Tibial nerve (tissue), 4 donors: ENCODE data around the gene ZNF112. TPM values are rescaled to one million over a fixed set of nuclear protein-coding genes. Genes with fewer than 3 reads are reported as not detected.

Experiments
- DNase-seq, 2 donors: peaks; one replicate each; pipeline ENCODE4 v3.0.0-alpha.2; 2019; ENCODE audit warnings: low spot score in 2 of 2
- H3K27ac ChIP-seq, 4 donors: fragments of 200-600 bp; sonication (generic) in 3 of 4; one replicate each; pipeline ENCODE4 v1.5.1; 2017 to 2019; ENCODE audit warnings: mild to moderate bottlenecking in 1 of 4
- H3K27me3 ChIP-seq, 2 donors: fragments of 200-600 bp; sonication (generic) in 1 of 2; one replicate each; pipeline versions ENCODE4 v1.5.1 to v1.6.0; 2017 to 2019
- H3K36me3 ChIP-seq, 3 donors: fragments of 200-600 bp; sonication (generic); one replicate each; pipeline ENCODE4 v1.5.1; 2018 to 2019
- H3K4me1 ChIP-seq, 4 donors: fragments of 200-600 bp; sonication (generic) in 3 of 4; one replicate each; pipeline ENCODE4 v1.5.1; 2017 to 2019
- H3K4me3 ChIP-seq, 4 donors: fragments of 200-600 bp; sonication (generic) in 3 of 4; one replicate each; pipeline ENCODE4 v1.5.1; 2017 to 2019; ENCODE audit warnings: mild to moderate bottlenecking in 1 of 4, moderate library complexity in 1 of 4
- H3K9me3 ChIP-seq, 4 donors: fragments of 200-600 bp; sonication (generic) in 3 of 4; one replicate each; pipeline ENCODE4 v1.5.1; 2017 to 2019
- EP300 ChIP-seq, 2 donors: sonication (generic); formaldehyde crosslinking; IDR thresholded peaks; one replicate each; pipeline ENCODE4 v1.6.1; 2017; ENCODE audit warnings: antibody characterized with exemption in 2 of 2, mild to moderate bottlenecking in 1 of 2
- POLR2A ChIP-seq, 2 donors: fragments of 450-650 bp; IDR thresholded peaks; one replicate each; pipeline ENCODE4 v1.6.1; 2017; ENCODE audit warnings: antibody characterized with exemption in 2 of 2, mild to moderate bottlenecking in 2 of 2, moderate library complexity in 2 of 2
- WGBS, 2 donors: methylation state at CpG; one replicate each; pipeline ENCODE4 v1.1.5; 2018; 5-methylcytosine and 5-hydroxymethylcytosine counted together
- total RNA-seq, 4 donors: library from RNA; depleted of rRNA; stranded (reverse); fragments of >200 nt; gene quantifications; one replicate each; pipeline ENCODE4 v1.1.0, GENCODE V29; 2016
- TF ChIP-seq, protein P1 (sequence below), 5 experiments: fragments of 200-600 bp in 3 of 5; fragments of 450-650 bp in 2 of 5; sonication (generic) in 3 of 5; IDR thresholded peaks; one replicate each; pipeline ENCODE4 v1.5.1; 2016 to 2019; ENCODE audit warnings: antibody characterized with exemption in 5 of 5, mild to moderate bottlenecking in 3 of 5, moderate library complexity in 2 of 5

ZNF112 gene
- total RNA-seq, 4 donors from 2014 or later = 5.0 to 5.9 (median 5.3) TPM

- Histone ChIP-seq H3K27me3 (no peaks in the 10 kb centered on the region), H3K27ac (no peak overlapping the region), H3K9me3 (peaks cover 0 to 45% (median 5%) of the 10 kb centered on the region in 4 donors), H3K4me1 (peaks cover 0 to 17% (median 0%) of the 10 kb centered on the region in 4 donors), H3K4me3 (peak overlapping the region in 2 of 4 donors; percentile 72 to 80), H3K36me3 (peaks cover 0 to 21% (median 0%) of the 10 kb centered on the region in 3 donors)
- DNase-seq = no peak
- TF ChIP-seq POLR2A (IDR thresholded peaks at IDR 0.05) (no peak), EP300 (IDR thresholded peaks at IDR 0.05) (no peak)
- TF ChIP-seq, protein P1, sequence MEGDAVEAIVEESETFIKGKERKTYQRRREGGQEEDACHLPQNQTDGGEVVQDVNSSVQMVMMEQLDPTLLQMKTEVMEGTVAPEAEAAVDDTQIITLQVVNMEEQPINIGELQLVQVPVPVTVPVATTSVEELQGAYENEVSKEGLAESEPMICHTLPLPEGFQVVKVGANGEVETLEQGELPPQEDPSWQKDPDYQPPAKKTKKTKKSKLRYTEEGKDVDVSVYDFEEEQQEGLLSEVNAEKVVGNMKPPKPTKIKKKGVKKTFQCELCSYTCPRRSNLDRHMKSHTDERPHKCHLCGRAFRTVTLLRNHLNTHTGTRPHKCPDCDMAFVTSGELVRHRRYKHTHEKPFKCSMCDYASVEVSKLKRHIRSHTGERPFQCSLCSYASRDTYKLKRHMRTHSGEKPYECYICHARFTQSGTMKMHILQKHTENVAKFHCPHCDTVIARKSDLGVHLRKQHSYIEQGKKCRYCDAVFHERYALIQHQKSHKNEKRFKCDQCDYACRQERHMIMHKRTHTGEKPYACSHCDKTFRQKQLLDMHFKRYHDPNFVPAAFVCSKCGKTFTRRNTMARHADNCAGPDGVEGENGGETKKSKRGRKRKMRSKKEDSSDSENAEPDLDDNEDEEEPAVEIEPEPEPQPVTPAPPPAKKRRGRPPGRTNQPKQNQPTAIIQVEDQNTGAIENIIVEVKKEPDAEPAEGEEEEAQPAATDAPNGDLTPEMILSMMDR (IDR thresholded peaks at IDR 0.05) = no peak
- 88 to 96% methylated on average over 4 of the region's 4 CpGs for WGBS, 2 donors
These were observed 51.0 kb downstream of the ZNF112 start for GRCh38 chr19:44305457-44305856.

DNA sequence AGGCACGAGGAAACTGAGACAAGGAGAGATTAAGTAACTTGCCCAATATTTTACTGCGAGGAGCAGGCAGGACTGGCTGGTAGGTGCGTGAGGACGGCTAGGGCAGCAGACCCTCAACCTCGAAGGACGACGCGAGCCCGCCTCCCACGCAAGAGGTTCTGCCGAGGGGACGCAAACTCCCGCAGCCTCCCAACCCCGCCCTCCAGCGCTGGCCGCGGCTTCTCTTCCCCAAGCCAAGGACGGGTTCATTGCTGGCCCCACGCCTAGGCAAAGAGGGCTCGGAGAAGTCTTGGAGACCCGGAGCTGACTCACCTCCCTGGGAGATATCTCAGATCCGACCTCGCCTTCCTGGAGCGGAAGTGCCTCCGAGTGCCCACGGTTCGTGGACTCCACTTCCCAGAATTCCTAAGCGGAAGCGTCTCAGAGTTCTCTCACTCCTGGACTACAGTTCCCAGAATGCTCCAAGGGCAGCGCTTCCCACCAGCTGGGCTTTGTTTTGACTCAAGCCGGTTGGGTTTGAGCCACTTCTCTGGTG, 51.8 kb downstream of the ZNF112 start, which contains the start of gene ZNF235:
ZNF235 (minus strand) TSS at position 367 of the 535 bp plus-strand sequence. CDS start 1,621 bp downstream, outside the sequence.
- no peaks in the 10 kb centered on the region for H3K27me3 ChIP-seq
- peaks cover 0 to 28% (median 3%) of the 10 kb centered on the region in 3 donors for H3K36me3 ChIP-seq
- peak; percentile 55 to 79 for DNase-seq
- peaks cover 0 to 17% (median 0%) of the 10 kb centered on the region in 4 donors for H3K4me1 ChIP-seq
- peak; percentile 39 to 81 for TF ChIP-seq EP300 (IDR thresholded peaks at IDR 0.05)
- no peak for TF ChIP-seq POLR2A (IDR thresholded peaks at IDR 0.05)
- TF ChIP-seq, protein P1 (IDR thresholded peaks at IDR 0.05) = no peak
- 0% methylated on average over 30 to 31 of the region's 31 CpGs for WGBS, 2 donors
- peaks cover 0 to 37% (median 5%) of the 10 kb centered on the region in 4 donors for H3K9me3 ChIP-seq
- peak within 1 kb of the TSS in 3 of 4 donors; percentile 72 to 83 (median 80) for H3K27ac ChIP-seq
- peak within 1 kb of the TSS; percentile 53 to 80 (median 70) for H3K4me3 ChIP-seq

DNA sequence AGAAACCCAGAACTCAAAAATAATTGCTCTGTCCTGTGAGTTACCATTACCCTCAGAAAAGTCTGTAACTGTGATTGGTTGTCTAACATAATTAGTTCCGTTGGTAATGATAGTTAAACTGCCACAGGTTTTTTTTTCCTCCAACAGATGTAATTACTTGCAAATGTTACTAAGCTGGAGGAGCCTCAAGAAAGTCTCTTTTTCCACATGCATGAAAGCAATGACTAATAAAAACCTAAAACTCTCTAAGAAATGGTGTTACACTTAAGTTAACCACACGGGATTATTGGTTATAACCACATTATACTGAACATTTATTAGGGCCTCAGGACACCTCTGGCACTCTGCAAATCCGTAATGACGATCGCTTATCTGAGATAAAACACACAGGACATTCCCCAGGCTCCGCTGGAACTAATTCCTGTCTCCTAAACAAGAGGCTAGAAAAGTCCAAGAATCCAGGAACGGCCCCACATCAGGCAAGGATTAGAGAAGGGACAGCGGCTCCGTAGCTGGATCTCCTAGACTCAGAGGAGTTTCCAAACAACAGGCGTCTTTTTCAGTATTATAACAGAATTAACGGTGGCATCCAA, 52.4 kb downstream of the ZNF112 start:
- peak overlapping the region; percentile 53 to 80 (median 70) for H3K4me3 ChIP-seq
- DNase-seq = no peak
- peaks cover 0 to 35% (median 10%) of the 10 kb centered on the region in 3 donors for H3K36me3 ChIP-seq
- H3K9me3 ChIP-seq = peaks cover 0 to 31% (median 5%) of the 10 kb centered on the region in 4 donors
- TF ChIP-seq, protein P1 (IDR thresholded peaks at IDR 0.05) = no peak
- TF ChIP-seq POLR2A (IDR thresholded peaks at IDR 0.05) = no peak
- no peak for TF ChIP-seq EP300 (IDR thresholded peaks at IDR 0.05)
- 2 to 3% methylated on average over 11 of the region's 11 CpGs for WGBS, 2 donors
- peak overlapping the region in 3 of 4 donors; percentile 72 to 83 (median 80) for H3K27ac ChIP-seq
- H3K4me1 ChIP-seq = peaks cover 0 to 17% (median 0%) of the 10 kb centered on the region in 4 donors
- H3K27me3 ChIP-seq = no peaks in the 10 kb centered on the region

- Histone ChIP-seq H3K27me3 (no peaks in the 10 kb centered on the region), H3K36me3 (peaks cover 0 to 42% (median 17%) of the 10 kb centered on the region in 3 donors), H3K27ac (no peak overlapping the region), H3K4me1 (peaks cover 0 to 17% (median 0%) of the 10 kb centered on the region in 4 donors), H3K9me3 (peaks cover 0 to 25% (median 3%) of the 10 kb centered on the region in 4 donors), H3K4me3 (no peak overlapping the region)
- DNase-seq = no peak
- TF ChIP-seq, protein P1 (IDR thresholded peaks at IDR 0.05) = no peak
- no peak for TF ChIP-seq EP300 (IDR thresholded peaks at IDR 0.05)
- 59 to 61% methylated on average over 4 of the region's 4 CpGs for WGBS, 2 donors
These were observed 53.2 kb downstream of the ZNF112 start for GRCh38 chr19:44303320-44303719.

- DNase-seq = no peak
- peaks cover 5 to 95% (median 23%) of the 10 kb centered on the region in 3 donors for H3K36me3 ChIP-seq
- no peak overlapping the region for H3K4me3 ChIP-seq
- peaks cover 0 to 100% (median 46%) of the 10 kb centered on the region in 4 donors for H3K9me3 ChIP-seq
- H3K27me3 ChIP-seq = no peaks in the 10 kb centered on the region
- H3K4me1 ChIP-seq = no peaks in the 10 kb centered on the region
- no peak for TF ChIP-seq EP300 (IDR thresholded peaks at IDR 0.05)
- no peak for TF ChIP-seq POLR2A (IDR thresholded peaks at IDR 0.05)
- TF ChIP-seq, protein P1 (IDR thresholded peaks at IDR 0.05) = no peak
- no peak overlapping the region for H3K27ac ChIP-seq
- WGBS, 2 donors = 84 to 91% methylated on average over 4 of the region's 4 CpGs
These were observed 71.5 kb downstream of the ZNF112 start for GRCh38 chr19:44284968-44285367.
